Cardiac muscle cell (in vitro differentiated cells and primary cell): ENCODE measurements around the gene CDC16. TPM values are rescaled to one million over a fixed set of nuclear protein-coding genes. Genes with fewer than 3 reads are reported as not detected.

Experiments
- DNase-seq, 2 donors: peaks; one replicate each; pipeline versions ENCODE4 v3.0.0 to v3.0.0-alpha.2; 2010 to 2017; ENCODE audit warnings: low read depth in 1 of 2, low spot score in 1 of 2
- H3K27ac ChIP-seq: fragments of 200-600 bp; sonication (generic); 2 replicates; pipeline ENCODE4 v1.5.1; 2016
- H3K27me3 ChIP-seq: fragments of 200-600 bp; sonication (generic); 2 replicates; pipeline ENCODE4 v1.6.0; 2016; ENCODE audit warnings: control low read depth
- H3K36me3 ChIP-seq: fragments of 200-600 bp; sonication (generic); 2 replicates; pipeline ENCODE4 v1.5.1; 2016; ENCODE audit warnings: control low read depth
- H3K4me1 ChIP-seq: fragments of 200-600 bp; sonication (generic); 2 replicates; pipeline ENCODE4 v1.8.1; 2017; ENCODE audit warnings: low read depth, mild to moderate bottlenecking, mixed run types
- H3K4me3 ChIP-seq: fragments of 200-600 bp; sonication (generic); 2 replicates; pipeline ENCODE4 v1.5.1; 2016; ENCODE audit warnings: mild to moderate bottlenecking
- H3K9me3 ChIP-seq: fragments of 200-600 bp; sonication (generic); 2 replicates; pipeline ENCODE4 v1.5.1; 2017; ENCODE audit warnings: low read depth, mild to moderate bottlenecking, control low read depth
- CTCF ChIP-seq: IDR thresholded peaks from 2 replicates; pipeline ENCODE4 v1.5.1; 2012; ENCODE audit warnings: low read depth, mild to moderate bottlenecking, low read length
- polyA plus RNA-seq: library from polyadenylated mRNA; unstranded; fragments of >200 nt; fragmentation: Nextera tagmentation; extraction: Ambion mirVana; gene quantifications from 2 replicates; pipeline ENCODE4 v1.2.1, GENCODE V29; 2016
- total RNA-seq: library from RNA; depleted of rRNA; stranded (reverse); fragments of >200 nt; gene quantifications from 2 replicates; pipeline ENCODE4 v1.2.3, GENCODE V29; 2016

Gene CDC16
- total and polyA plus RNA-seq, 2 experiments from 2014 or later, result 36.8 to 48.7 TPM

- Histone ChIP-seq H3K27me3 (peaks cover 5% of the 10 kb centered on the region), H3K36me3 (no peaks in the 10 kb centered on the region), H3K4me3 (no peak overlapping the region), H3K4me1 (peaks cover 8% of the 10 kb centered on the region), H3K9me3 (no peaks in the 10 kb centered on the region), H3K27ac (no peak overlapping the region)
- TF ChIP-seq CTCF, result no peak
- DNase-seq, result no peak
These were observed 10.5 kb upstream of the CDC16 start for GRCh38 chr13:114224201-114224600.

GRCh38 chr13:114225610-114226009 lies 9.1 kb upstream of the CDC16 start:
- H3K9me3 ChIP-seq, result no peaks in the 10 kb centered on the region
- TF ChIP-seq CTCF, result no peak
- peaks cover 8% of the 10 kb centered on the region for H3K4me1 ChIP-seq
- H3K27ac ChIP-seq, result no peak overlapping the region
- H3K4me3 ChIP-seq, result no peak overlapping the region
- H3K36me3 ChIP-seq, result no peaks in the 10 kb centered on the region
- DNase-seq, result no peak
- peaks cover 19% of the 10 kb centered on the region for H3K27me3 ChIP-seq

GRCh38 chr13:114226088-114226487 lies 8.6 kb upstream of the CDC16 start:
- no peak overlapping the region for H3K27ac ChIP-seq
- peaks cover 20% of the 10 kb centered on the region for H3K27me3 ChIP-seq
- H3K9me3 ChIP-seq, result no peaks in the 10 kb centered on the region
- H3K4me3 ChIP-seq, result no peak overlapping the region
- no peaks in the 10 kb centered on the region for H3K36me3 ChIP-seq
- TF ChIP-seq CTCF, result no peak
- no peak for DNase-seq
- H3K4me1 ChIP-seq, result peaks cover 8% of the 10 kb centered on the region

- no peak overlapping the region for H3K27ac ChIP-seq
- TF ChIP-seq CTCF, result peak; percentile 90
- peak; percentile 86 to 89 for DNase-seq
- no peaks in the 10 kb centered on the region for H3K9me3 ChIP-seq
- peaks cover 20% of the 10 kb centered on the region for H3K27me3 ChIP-seq
- peaks cover 8% of the 10 kb centered on the region for H3K4me1 ChIP-seq
- H3K36me3 ChIP-seq, result no peaks in the 10 kb centered on the region
- H3K4me3 ChIP-seq, result no peak overlapping the region
These were observed 7.9 kb upstream of the CDC16 start for GRCh38 chr13:114226699-114227323.

- Histone ChIP-seq H3K4me3 (no peak overlapping the region), H3K27me3 (peaks cover 20% of the 10 kb centered on the region), H3K4me1 (peaks cover 4% of the 10 kb centered on the region), H3K36me3 (no peaks in the 10 kb centered on the region), H3K9me3 (no peaks in the 10 kb centered on the region), H3K27ac (no peak overlapping the region)
- no peak for TF ChIP-seq CTCF
- no peak for DNase-seq
These were observed 7.2 kb upstream of the CDC16 start for GRCh38 chr13:114227528-114227927.
